Mesodermal cell (in vitro differentiated cells): ENCODE results near the gene MYH13.

ENCODE experiments used
- H3K27ac ChIP-seq: 2 replicates; pipeline ENCODE4 v1.7.0; 2013; ENCODE audit warnings: mild to moderate bottlenecking, low read depth, low read length, moderate library complexity; ENCODE audit not compliant: severe bottlenecking
- H3K36me3 ChIP-seq: 2 replicates; pipeline ENCODE4 v1.7.1; 2013; ENCODE audit warnings: mild to moderate bottlenecking, low read length, moderate library complexity; ENCODE audit not compliant: control insufficient read depth, insufficient read depth
- H3K4me1 ChIP-seq: one replicate; pipeline ENCODE4 v1.7.1; 2013; ENCODE audit warnings: mild to moderate bottlenecking, low read length; ENCODE audit not compliant: insufficient read depth, control insufficient read depth, poor library complexity, severe bottlenecking
- H3K4me3 ChIP-seq: 2 replicates; pipeline ENCODE4 v1.7.0; 2013; ENCODE audit warnings: low read length, control low read depth, mild to moderate bottlenecking; ENCODE audit not compliant: insufficient read depth, poor library complexity, severe bottlenecking; ENCODE audit errors: extremely low read depth
- H3K9me3 ChIP-seq: 2 replicates; pipeline ENCODE4 v1.7.1; 2013; ENCODE audit warnings: mild to moderate bottlenecking, low read length, moderate library complexity; ENCODE audit not compliant: control insufficient read depth
- WGBS, 2 experiments: methylation state at CpG; one replicate each; pipeline ENCODE4 v1.1.5; 2013; ENCODE audit warnings: missing lambda C conversion rate in 2 of 2; ENCODE audit not compliant: insufficient coverage in 2 of 2; 5-methylcytosine and 5-hydroxymethylcytosine counted together

The MYH13 gene

GRCh38 chr17:10251212-10251948 lies 121.4 kb downstream of the MYH13 start:
- Histone ChIP-seq H3K4me1 (peaks cover 11% of the 10 kb centered on the region), H3K9me3 (no peaks in the 10 kb centered on the region), H3K27ac (no peak overlapping the region), H3K36me3 (no peaks in the 10 kb centered on the region), H3K4me3 (no peak overlapping the region)
- 80 to 89% methylated on average over 9 to 10 of the region's 11 CpGs for WGBS, 2 experiments
